GM12873 (cell line): ENCODE data around the gene KRTAP4-1.

Experiments used
- CTCF ChIP-seq: IDR thresholded peaks from 2 replicates; pipeline ENCODE4 v1.5.1; 2012; ENCODE audit warnings: low read depth, mild to moderate bottlenecking, moderate library complexity, low read length, control low read depth; ENCODE audit not compliant: insufficient read depth; ENCODE audit errors: missing control alignments

The KRTAP4-1 gene

GRCh38 chr17:41186872-41187271 is 2.2 kb upstream of the KRTAP4-1 start:
- no peak for TF ChIP-seq CTCF

- no peak for TF ChIP-seq CTCF
These were observed 290 bp upstream of the KRTAP4-1 start for GRCh38 chr17:41185001-41185400.

GRCh38 chr17:41178843-41179616 is 5.7 kb downstream of the KRTAP4-1 start:
- TF ChIP-seq CTCF, result no peak

GRCh38 chr17:41178341-41178740 is 6.4 kb downstream of the KRTAP4-1 start:
- no peak for TF ChIP-seq CTCF

GRCh38 chr17:41177727-41178271 is 6.9 kb downstream of the KRTAP4-1 start, which contains the start of gene KRTAP4-2:
Gene KRTAP4-2, minus strand, starts transcription at chr17:41178221. Its CDS starts 57 bp downstream, at chr17:41178164.
- TF ChIP-seq CTCF, result no peak

- no peak for TF ChIP-seq CTCF
These were observed 7.8 kb downstream of the KRTAP4-1 start for GRCh38 chr17:41176744-41177387.

GRCh38 chr17:41171886-41172285 is 12.8 kb downstream of the KRTAP4-1 start:
- no peak for TF ChIP-seq CTCF
